Stimulated activated CD4-positive, alpha-beta T cell treated with anti-CD3 and anti-CD28 coated beads, Interleukin-1b, Interleukin-23, amount 100 ng/mL, for 1 hour (primary cell): ENCODE data around the gene ZNF398.
"Not testable (repeated sequence)": the region's sequence is repeated elsewhere in the genome, so short reads cannot be mapped to it uniquely, and the experiment has no call there.

Source experiments
- DNase-seq, 2 donors: peaks; one replicate each; pipeline ENCODE4 v3.0.0-alpha.2; 2020; ENCODE audit warnings: low read depth in 2 of 2

Gene ZNF398, protein sequence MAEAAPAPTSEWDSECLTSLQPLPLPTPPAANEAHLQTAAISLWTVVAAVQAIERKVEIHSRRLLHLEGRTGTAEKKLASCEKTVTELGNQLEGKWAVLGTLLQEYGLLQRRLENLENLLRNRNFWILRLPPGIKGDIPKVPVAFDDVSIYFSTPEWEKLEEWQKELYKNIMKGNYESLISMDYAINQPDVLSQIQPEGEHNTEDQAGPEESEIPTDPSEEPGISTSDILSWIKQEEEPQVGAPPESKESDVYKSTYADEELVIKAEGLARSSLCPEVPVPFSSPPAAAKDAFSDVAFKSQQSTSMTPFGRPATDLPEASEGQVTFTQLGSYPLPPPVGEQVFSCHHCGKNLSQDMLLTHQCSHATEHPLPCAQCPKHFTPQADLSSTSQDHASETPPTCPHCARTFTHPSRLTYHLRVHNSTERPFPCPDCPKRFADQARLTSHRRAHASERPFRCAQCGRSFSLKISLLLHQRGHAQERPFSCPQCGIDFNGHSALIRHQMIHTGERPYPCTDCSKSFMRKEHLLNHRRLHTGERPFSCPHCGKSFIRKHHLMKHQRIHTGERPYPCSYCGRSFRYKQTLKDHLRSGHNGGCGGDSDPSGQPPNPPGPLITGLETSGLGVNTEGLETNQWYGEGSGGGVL

DNA sequence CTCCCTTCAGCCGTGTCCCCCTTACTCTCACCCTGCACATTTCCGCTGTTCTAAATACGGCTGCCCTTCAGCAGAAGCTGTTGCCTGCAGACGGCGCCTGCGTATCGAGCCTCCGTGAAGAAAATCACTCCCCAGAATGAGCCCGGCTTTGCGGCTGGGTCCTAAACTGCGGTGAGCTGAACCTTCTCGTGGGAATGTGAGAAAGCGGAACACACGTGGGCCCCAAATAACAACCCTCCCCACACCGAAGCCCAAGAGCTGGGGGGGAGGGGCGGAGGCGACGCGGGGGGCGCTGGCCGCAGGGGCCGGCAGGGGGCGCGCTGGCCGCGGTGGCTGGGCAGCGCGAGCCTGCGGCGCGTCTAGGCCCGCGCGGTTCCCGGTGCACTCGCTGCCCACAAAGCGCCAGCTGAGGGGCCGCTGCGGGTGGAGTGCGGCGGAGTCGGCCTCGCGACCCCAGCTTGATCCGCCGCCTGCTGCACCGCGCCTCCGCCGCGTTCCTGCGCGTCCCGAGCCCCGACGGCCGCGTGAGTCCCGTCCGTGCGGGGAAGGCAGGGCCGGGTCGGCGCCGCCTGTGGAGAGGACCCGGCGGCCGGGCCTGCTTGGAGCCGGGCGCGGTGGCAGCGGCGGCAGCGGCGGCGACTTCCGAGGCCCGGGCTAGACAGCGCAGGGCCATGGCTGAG is at the start of gene ZNF398:
TSS of gene ZNF398 (plus strand) at position 382 of the 680 bp plus-strand sequence. CDS start at position 672, 290 bp downstream.
- peak; percentile 57 to 72 for DNase-seq

DNA sequence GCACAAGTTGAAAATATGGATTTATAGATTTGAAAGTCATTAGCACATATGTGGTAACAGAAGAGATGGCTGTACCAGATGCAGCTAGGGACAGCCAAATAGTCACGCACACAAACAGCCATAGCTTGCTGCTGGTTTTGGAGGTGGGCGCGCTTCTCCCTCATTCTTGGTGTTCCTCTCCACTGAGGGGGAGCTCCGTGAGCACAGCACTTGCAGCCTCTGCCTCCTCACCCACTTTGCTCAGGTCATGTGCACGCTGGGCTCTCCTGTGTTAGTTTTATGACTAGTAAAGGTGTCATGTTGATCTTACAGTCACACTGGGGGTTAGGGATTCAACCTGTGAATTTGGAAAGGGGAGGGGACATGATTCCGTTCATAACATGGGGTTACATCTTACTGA is 48.2 kb upstream of the ZNF398 start:
- DNase-seq = no peak

GRCh38 chr7:149100821-149101220 is 46.4 kb upstream of the ZNF398 start:
- DNase-seq = no peak

GRCh38 chr7:149102666-149103065 is 44.6 kb upstream of the ZNF398 start:
- no peak for DNase-seq

DNA sequence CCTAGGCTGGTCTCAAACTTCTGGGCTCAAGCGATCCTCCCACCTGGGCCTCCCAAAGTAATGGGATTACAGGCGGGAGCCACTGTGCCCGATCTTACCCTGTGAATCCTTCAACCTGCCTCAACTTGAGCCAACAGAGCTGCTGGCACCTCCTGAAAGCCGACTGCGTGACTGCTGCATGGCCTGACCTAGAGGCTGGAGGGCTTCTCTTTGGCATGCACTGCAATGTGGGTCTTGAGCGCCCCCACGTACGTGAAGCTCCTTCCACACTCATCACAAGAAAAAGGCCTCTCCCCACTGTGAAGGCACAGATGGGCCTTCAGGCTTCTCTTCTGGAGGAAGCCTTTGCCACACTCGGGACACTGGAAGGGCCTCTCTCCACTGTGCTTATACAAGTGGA is 43.8 kb upstream of the ZNF398 start:
- DNase-seq = no peak

- DNase-seq = no peak
Measured at GRCh38 chr7:149104214-149104613, 43.0 kb upstream of the ZNF398 start.

GRCh38 chr7:149104749-149105148 is 42.5 kb upstream of the ZNF398 start:
- no peak for DNase-seq

DNA sequence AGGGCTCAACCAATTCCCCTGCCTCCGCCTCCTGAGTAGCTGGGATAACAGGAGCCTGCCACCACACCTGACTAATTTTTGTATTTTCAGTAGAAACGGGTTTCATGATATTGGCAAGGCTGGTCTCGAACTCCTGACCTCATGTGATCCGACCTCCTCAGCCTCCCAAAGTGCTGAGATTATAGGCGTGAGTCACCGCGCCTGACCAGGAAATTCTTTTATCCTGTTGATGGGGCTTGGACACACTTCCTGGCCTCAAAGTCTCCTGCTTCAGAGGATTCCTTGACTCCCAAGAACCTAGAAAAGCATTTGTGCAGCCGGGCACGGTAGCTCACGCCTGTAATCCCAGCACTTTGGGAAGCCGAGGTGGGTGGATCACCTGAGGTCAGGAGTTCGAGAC is 37.3 kb upstream of the ZNF398 start:
- no peak for DNase-seq

GRCh38 chr7:149125189-149125862 is 21.9 kb upstream of the ZNF398 start:
- no peak for DNase-seq

DNA sequence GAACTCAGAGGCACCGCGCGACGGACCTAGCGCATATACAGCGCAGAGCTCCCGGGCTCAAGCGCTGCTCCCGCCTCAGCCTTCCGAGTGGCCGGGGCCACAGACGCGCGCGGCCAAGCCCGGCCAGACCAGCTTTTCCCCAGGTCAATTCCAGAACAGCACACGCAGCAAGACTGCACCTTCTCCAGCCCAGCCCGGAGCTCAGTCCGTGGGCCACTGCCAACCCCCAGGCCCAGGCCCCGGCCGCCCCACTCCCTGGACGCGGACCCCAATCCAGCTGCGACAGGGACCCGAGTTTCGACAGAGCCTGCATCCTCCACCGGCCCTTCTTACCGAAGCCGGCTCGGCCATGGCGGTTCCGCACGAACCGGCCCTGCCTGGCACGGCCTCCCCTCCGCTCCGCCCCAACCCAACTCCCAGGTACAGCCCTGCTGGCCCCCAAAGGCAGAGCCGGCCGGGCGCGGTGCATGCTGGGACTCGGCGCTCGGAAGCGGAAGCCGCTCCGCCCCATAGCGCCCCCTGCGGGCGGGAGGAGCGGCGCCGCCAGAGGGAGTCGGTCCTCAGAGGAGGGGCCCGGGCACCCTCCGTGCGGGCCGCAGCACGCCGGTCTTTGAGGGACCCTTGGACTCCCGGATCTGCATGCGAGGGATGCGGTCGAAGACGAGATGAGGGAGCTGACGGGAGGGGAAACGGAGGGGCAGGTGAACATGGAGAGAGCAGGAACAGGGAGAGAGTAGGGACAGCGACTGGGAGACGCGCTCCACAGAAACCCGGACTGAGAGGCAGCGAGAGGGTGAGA is 21.2 kb upstream of the ZNF398 start, which contains the start of gene ZNF425:
TSS of gene ZNF425 (minus strand) at position 462 of the 799 bp plus-strand sequence. CDS start at position 351, 111 bp downstream.
- DNase-seq = peak; percentile 88 to 96

GRCh38 chr7:149126662-149127266 is 20.5 kb upstream of the ZNF398 start:
- DNase-seq = peak in 1 of 2 donors; percentile 50

DNA sequence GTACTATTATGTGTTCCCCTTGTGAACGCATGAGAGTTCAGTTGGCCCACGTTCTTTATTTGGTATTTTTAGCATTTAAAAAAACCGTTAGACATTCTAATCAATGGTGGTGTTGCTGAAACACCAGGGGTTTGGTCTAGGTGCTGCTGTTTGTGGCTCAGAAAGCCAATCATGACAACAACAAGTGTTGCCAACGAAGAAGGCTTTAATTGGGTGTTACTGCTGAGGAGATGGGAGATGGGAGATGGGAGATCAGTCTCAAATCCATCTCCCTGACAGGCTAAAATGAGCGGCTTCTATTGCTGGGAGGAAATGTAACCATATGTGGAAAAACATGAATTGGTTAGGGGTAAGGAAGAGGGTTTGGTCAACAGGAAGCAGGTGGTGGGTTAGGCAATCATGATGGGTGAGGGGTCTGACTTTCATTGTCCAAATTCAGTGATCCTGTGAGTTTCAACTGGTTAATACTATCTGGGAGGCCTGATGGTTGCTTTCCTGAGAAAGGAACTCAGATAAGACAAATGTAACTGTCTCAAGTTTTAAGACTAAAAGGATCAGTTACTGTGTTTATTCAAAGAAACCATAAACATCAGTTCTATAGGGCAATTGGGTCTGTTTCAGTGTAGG is 16.6 kb upstream of the ZNF398 start:
- DNase-seq = no peak

GRCh38 chr7:149133028-149133710 is 14.1 kb upstream of the ZNF398 start:
- no peak for DNase-seq

GRCh38 chr7:149136118-149136517 is 11.1 kb upstream of the ZNF398 start:
- no peak for DNase-seq

- no peak for DNase-seq
Measured at GRCh38 chr7:149140831-149141230, 6.4 kb upstream of the ZNF398 start.

GRCh38 chr7:149141893-149142292 is 5.4 kb upstream of the ZNF398 start:
- DNase-seq = no peak

DNA sequence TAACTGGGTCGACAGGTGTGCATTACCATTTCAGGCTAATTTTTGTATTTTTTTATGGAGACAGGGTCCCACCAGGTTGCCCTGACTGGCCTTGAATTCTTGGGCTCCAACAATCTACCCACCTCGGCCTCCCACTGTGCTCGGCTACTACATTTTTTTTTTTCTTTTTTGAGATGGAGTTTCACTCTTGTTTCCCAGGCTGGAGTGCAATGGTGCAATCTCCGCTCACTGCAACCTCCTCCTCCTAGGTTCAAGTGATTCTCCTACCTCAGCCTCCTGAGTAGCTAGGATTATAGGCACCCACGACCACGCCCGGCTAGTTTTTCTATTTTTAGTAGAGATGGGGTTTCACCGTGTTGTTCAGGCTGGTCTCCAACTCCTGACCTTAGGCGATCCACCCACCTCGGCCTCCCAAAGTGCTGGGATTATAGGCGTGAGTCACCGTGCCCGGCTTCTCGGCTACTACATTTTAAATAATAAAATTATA is 2.8 kb upstream of the ZNF398 start:
- DNase-seq = not testable (repeated sequence)

GRCh38 chr7:149145031-149145845 is 2.0 kb upstream of the ZNF398 start:
- no peak for DNase-seq
